Progenitor cell of endocrine pancreas (in vitro differentiated cells): ENCODE results near the gene LIME1. TPM values are rescaled to one million over a fixed set of nuclear protein-coding genes. Genes with fewer than 3 reads are reported as not detected.
A peak's percentile ranks its signal among the peaks of the same experiment; 100 is the strongest.
"Not testable (repeated sequence)": the region's sequence is repeated elsewhere in the genome, so short reads cannot be mapped to it uniquely, and the experiment has no call there.

Experiments
- DNase-seq: peaks from one replicate; pipeline ENCODE4 v3.0.0; 2021; ENCODE audit warnings: low spot score; ENCODE audit not compliant: unreplicated experiment
- H3K27ac Mint-ChIP-seq: 2 replicates; pipeline ENCODE4 v1.8.0; 2021; ENCODE audit warnings: mild to moderate bottlenecking, moderate library complexity, mixed read lengths
- H3K27me3 Mint-ChIP-seq: 2 replicates; pipeline ENCODE4 v1.8.0; 2021; ENCODE audit warnings: mixed read lengths
- H3K36me3 Mint-ChIP-seq: 2 replicates; pipeline ENCODE4 v1.8.0; 2022; ENCODE audit warnings: mixed read lengths; ENCODE audit not compliant: insufficient read depth
- H3K4me1 Mint-ChIP-seq: 2 replicates; pipeline ENCODE4 v1.8.0; 2021; ENCODE audit warnings: low read depth, mixed read lengths
- H3K4me3 Mint-ChIP-seq: 2 replicates; pipeline ENCODE4 v1.8.0; 2021; ENCODE audit warnings: low read depth, mild to moderate bottlenecking, moderate library complexity, mixed read lengths
- H3K9me3 Mint-ChIP-seq: 2 replicates; pipeline ENCODE4 v1.8.0; 2021; ENCODE audit warnings: low read depth, mixed read lengths
- CTCF ChIP-seq: fragments of 200-600 bp; sonication (generic); IDR thresholded peaks from one replicate; pipeline ENCODE4 v1.5.0; 2021; ENCODE audit warnings: antibody characterized with exemption, mild to moderate bottlenecking; ENCODE audit not compliant: unreplicated experiment
- total RNA-seq: library from RNA; stranded (reverse); gene quantifications from 2 replicates; pipeline ENCODE4 v1.2.1, GENCODE V29; 2021

LIME1 gene
- total RNA-seq, 1 donor from 2014 or later: 17.2 TPM

DNA sequence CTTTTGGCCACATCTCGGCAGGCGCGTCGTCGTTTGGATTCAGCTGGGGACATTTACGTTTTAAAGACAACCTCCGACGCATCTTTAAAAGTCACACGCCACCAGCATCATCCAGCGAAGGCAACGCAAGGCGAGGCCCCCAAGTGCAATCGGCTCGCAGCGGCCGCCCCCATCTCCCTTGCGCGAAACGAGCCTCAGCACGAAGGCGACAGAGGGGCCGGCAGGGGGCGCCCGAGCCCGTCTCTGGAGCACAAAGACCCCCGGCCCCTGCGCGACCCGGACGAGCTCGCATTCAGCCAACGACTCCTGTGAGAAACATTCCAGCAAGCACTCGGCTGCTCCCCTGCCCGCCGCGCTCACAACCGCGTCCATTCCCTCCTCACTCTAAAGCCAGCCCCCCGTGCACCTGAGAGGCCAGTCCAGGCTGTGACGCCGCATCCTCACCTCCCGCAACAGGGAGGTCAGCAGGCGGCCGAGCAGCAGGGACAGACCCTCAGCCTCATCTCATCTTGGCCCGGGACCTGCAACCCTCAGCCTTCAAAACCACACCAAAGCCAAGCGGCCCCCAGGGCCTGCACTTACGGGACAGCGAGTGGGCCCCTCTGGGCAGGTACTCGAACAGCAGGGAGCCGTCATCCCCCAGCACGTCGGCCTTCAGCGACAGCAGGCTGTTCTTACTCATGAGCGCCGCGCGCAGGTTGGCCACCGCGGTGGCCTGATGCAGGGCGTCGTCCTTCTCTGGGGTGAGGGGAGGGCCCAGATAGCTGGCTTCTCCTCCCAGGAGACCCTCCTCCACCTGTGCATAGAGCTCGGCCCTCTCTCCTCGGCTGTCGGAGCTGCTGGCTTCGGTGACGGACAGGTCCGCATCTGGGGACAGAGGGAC lies 38.9 kb downstream of the LIME1 start:
- DNase-seq: peak; percentile 89
- Mint-ChIP-seq H3K27ac (peak overlapping the region; percentile 97), H3K9me3 (no peaks in the 10 kb centered on the region), H3K4me1 (peaks cover 9% of the 10 kb centered on the region), H3K36me3 (peaks cover 8% of the 10 kb centered on the region), H3K27me3 (no peaks in the 10 kb centered on the region), H3K4me3 (peak overlapping the region; percentile 69)
- TF ChIP-seq CTCF: peak; percentile 90

- H3K27me3 Mint-ChIP-seq, H3K36me3 Mint-ChIP-seq, H3K9me3 Mint-ChIP-seq, H3K27ac Mint-ChIP-seq, H3K4me3 Mint-ChIP-seq, DNase-seq, H3K4me1 Mint-ChIP-seq: not testable (repeated sequence)
Measured at GRCh38 chr20:63776875-63777274, 40.4 kb downstream of the LIME1 start.

DNA sequence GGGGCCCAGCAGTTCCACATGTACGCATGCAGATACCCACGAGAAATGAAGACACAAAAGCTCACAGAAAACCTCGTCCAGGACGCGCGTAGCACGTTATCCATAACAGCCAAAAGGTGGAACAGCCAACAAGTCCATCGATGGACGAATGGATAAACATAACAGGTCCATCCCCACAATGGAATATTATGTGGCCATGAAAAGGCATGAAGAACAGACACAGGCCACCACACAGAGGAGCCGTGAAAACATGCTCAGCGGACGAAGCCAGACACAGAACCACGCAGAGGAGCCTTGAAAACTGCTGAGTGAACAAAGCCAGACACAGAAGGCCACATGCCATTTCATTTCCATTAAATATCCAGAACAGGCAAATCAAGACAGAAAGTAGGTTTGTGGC lies 41.1 kb downstream of the LIME1 start:
- Mint-ChIP-seq H3K27me3 (no peaks in the 10 kb centered on the region), H3K36me3 (peaks cover 8% of the 10 kb centered on the region), H3K4me3 (no peak overlapping the region), H3K9me3 (no peaks in the 10 kb centered on the region), H3K27ac (no peak overlapping the region), H3K4me1 (peaks cover 9% of the 10 kb centered on the region)
- TF ChIP-seq CTCF: no peak
- DNase-seq: no peak

GRCh38 chr20:63778034-63778752 lies 41.7 kb downstream of the LIME1 start:
- Mint-ChIP-seq H3K27ac (peak overlapping the region; percentile 21), H3K27me3 (no peaks in the 10 kb centered on the region), H3K9me3 (no peaks in the 10 kb centered on the region), H3K4me3 (no peak overlapping the region), H3K36me3 (peaks cover 8% of the 10 kb centered on the region), H3K4me1 (peaks cover 9% of the 10 kb centered on the region)
- no peak for TF ChIP-seq CTCF
- DNase-seq: no peak

GRCh38 chr20:63778857-63779256 lies 42.4 kb downstream of the LIME1 start:
- Mint-ChIP-seq H3K4me1 (peaks cover 9% of the 10 kb centered on the region), H3K4me3 (no peak overlapping the region), H3K27ac (no peak overlapping the region), H3K27me3 (no peaks in the 10 kb centered on the region), H3K36me3 (peaks cover 8% of the 10 kb centered on the region), H3K9me3 (no peaks in the 10 kb centered on the region)
- TF ChIP-seq CTCF: no peak
- DNase-seq: no peak
